Mesenteric fat pad (tissue), 1 donor: ENCODE results near the gene MIDN. TPM values are rescaled to one million over a fixed set of nuclear protein-coding genes. Genes with fewer than 3 reads are reported as not detected.
A peak's percentile ranks its signal among the peaks of the same experiment; 100 is the strongest.

Experiments
- DNase-seq: peaks from one replicate; pipeline ENCODE4 v3.0.0-alpha.2; 2020; ENCODE audit warnings: low spot score
- total RNA-seq: library from RNA; stranded (reverse); fragmentation: NEBNext Ultra II Directional; extraction: Animal tissue kit (Norgen Biotek cat#: 25700); gene quantifications from one replicate; pipeline ENCODE4 v1.2.1, GENCODE V29; 2021
- donor health status: DM: yes; HTN: yes; CAD: no.

MIDN gene
- total RNA-seq, 1 donor from 2014 or later = 156 TPM

- no peak for DNase-seq
These were observed 8.5 kb downstream of the MIDN start for GRCh38 chr19:1256646-1257474.

- no peak for DNase-seq
These were observed 9.2 kb downstream of the MIDN start for GRCh38 chr19:1257475-1258162.

- DNase-seq = no peak
These were observed 9.7 kb downstream of the MIDN start for GRCh38 chr19:1258163-1258492.

- DNase-seq = no peak
These were observed 10.4 kb downstream of the MIDN start for GRCh38 chr19:1258707-1259205.

- no peak for DNase-seq
These were observed 11.0 kb downstream of the MIDN start for GRCh38 chr19:1259206-1259875.

GRCh38 chr19:1259876-1260748, 11.7 kb downstream of the MIDN start:
- DNase-seq = no peak

GRCh38 chr19:1260749-1261537, 12.6 kb downstream of the MIDN start:
- peak; percentile 100 for DNase-seq

GRCh38 chr19:1261538-1261797, 13.1 kb downstream of the MIDN start:
- DNase-seq = no peak

GRCh38 chr19:1261798-1262622, 13.6 kb downstream of the MIDN start:
- no peak for DNase-seq

GRCh38 chr19:1262623-1263123, 14.3 kb downstream of the MIDN start:
- DNase-seq = no peak

GRCh38 chr19:1263188-1263587, 14.8 kb downstream of the MIDN start:
- DNase-seq = no peak

- DNase-seq = no peak
These were observed 16.6 kb downstream of the MIDN start for GRCh38 chr19:1264801-1265614.

GRCh38 chr19:1265615-1266128, 17.3 kb downstream of the MIDN start:
- no peak for DNase-seq

- peak; percentile 99 for DNase-seq
These were observed 17.9 kb downstream of the MIDN start for GRCh38 chr19:1266129-1266915.

GRCh38 chr19:1266916-1267476, 18.6 kb downstream of the MIDN start:
- DNase-seq = peak; percentile 98

GRCh38 chr19:1267477-1268225, 19.3 kb downstream of the MIDN start:
- DNase-seq = no peak
